Measurements from ENCODE around the gene MAD1L1.

The MAD1L1 gene

GRCh38 chr7:2052657-2053048, 180.1 kb downstream of the MAD1L1 start (continued):
- TF ChIP-seq, protein P1, sequence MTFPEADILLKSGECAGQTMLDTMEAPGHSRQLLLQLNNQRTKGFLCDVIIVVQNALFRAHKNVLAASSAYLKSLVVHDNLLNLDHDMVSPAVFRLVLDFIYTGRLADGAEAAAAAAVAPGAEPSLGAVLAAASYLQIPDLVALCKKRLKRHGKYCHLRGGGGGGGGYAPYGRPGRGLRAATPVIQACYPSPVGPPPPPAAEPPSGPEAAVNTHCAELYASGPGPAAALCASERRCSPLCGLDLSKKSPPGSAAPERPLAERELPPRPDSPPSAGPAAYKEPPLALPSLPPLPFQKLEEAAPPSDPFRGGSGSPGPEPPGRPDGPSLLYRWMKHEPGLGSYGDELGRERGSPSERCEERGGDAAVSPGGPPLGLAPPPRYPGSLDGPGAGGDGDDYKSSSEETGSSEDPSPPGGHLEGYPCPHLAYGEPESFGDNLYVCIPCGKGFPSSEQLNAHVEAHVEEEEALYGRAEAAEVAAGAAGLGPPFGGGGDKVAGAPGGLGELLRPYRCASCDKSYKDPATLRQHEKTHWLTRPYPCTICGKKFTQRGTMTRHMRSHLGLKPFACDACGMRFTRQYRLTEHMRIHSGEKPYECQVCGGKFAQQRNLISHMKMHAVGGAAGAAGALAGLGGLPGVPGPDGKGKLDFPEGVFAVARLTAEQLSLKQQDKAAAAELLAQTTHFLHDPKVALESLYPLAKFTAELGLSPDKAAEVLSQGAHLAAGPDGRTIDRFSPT (tag by site-specific recombination; IDR thresholded peaks at IDR 0.05), result no peak
- no peak for TF ChIP-seq PRDM1 (tag by site-specific recombination; IDR thresholded peaks at IDR 0.05)

DNA sequence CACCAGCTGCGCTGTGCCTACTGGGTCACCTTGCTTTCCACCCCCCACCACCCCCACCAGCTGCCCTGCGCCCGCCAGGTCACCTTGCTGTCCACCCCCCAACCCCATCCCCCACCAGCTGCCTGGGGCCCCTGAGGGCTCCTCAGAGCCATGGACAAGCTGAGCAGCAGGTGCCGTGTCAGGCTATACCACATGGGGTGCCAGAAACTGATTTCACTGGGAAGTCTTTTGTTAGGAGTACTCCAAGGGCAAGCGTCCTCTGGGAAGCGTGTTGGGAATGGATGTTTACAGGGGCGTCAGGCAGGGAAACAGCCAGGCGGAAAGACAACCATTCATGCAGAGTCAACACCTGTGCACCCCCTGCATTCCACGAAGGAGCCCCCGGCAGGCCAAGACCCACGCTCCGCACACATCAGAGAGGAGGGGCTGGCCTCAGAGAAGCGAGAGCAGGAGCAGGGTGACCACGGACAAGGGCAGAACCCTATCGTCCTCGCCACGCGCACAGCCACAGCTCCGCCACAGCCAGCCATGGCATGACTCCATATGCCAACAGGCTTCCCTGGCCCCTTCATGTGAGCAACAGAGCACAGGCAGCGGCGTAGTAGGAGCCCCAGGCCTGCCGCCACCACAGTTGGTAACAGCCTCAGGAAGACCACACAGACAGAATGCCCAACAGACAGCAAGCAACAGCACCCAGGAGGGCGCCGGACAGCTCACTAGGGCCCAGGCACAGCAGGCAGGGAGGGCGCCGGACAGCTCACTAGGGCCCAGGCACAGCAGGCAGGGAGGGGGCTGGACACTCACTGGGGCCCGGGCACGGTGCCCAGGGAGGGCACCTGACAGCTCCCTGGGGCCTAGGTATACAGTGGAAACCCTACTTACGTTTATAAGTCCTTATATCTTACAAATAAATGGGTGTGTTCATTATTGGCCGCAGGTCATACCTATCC, 180.8 kb downstream of the MAD1L1 start:
- ChIA-PET POLR2A (no interaction called here), CTCF (interaction anchor here (0.6 kb wide), 1 partner anchor 35 kb away, joined by 3 read pairs; no protein-coding TSS in a partner anchor)
- H3K36me3 ChIP-seq (ENCODE audit: control insufficient read depth in 2 of 2, insufficient read depth in 1 of 2, low read length in 2 of 2), result peaks cover 0 to 5% of the 10 kb centered on the region in 2 experiments; a peak in 1 of 3 replicates
- no peak overlapping the region for H3K4me3 ChIP-seq (ENCODE audit: low read depth, low read length)
- no peak overlapping the region for H3K27ac ChIP-seq (ENCODE audit: extremely low read depth, low read depth, low read length)
- TF ChIP-seq KLF8 (tag by site-specific recombination; IDR thresholded peaks at IDR 0.05) (no peak), ZIC2 (tag by site-specific recombination; IDR thresholded peaks at IDR 0.05) (peak; percentile 25), KLF10 (tag by site-specific recombination; IDR thresholded peaks at IDR 0.05) (no peak)
- no peaks in the 10 kb centered on the region for H3K9me3 ChIP-seq (ENCODE audit: control insufficient read depth, insufficient read depth, low read depth, low read length)
- no peaks in the 10 kb centered on the region for H3K4me1 ChIP-seq (ENCODE audit: control insufficient read depth, insufficient read depth, low read length)

GRCh38 chr7:2050511-2050866, 182.3 kb downstream of the MAD1L1 start:
- H3K9me3 ChIP-seq (ENCODE audit: control insufficient read depth, insufficient read depth, low read depth, low read length), result no peaks in the 10 kb centered on the region
- peaks cover 0 to 5% of the 10 kb centered on the region in 2 experiments; a peak in 1 of 3 replicates for H3K36me3 ChIP-seq (ENCODE audit: control insufficient read depth in 2 of 2, insufficient read depth in 1 of 2, low read length in 2 of 2)
- TF ChIP-seq ZNF248 (tag by site-specific recombination; IDR thresholded peaks at IDR 0.05) (no peak), PRDM1 (tag by site-specific recombination; IDR thresholded peaks at IDR 0.05) (no peak), ZNF184 (tag by site-specific recombination; IDR thresholded peaks at IDR 0.05) (no peak)
- H3K27ac ChIP-seq (ENCODE audit: extremely low read depth, low read depth, low read length), result no peak overlapping the region
- no peak overlapping the region for H3K4me3 ChIP-seq (ENCODE audit: low read depth, low read length)
- no peaks in the 10 kb centered on the region for H3K4me1 ChIP-seq (ENCODE audit: control insufficient read depth, insufficient read depth, low read length)
- CTCF ChIA-PET, result no interaction called here
- POLR2A ChIA-PET, result no interaction called here

DNA sequence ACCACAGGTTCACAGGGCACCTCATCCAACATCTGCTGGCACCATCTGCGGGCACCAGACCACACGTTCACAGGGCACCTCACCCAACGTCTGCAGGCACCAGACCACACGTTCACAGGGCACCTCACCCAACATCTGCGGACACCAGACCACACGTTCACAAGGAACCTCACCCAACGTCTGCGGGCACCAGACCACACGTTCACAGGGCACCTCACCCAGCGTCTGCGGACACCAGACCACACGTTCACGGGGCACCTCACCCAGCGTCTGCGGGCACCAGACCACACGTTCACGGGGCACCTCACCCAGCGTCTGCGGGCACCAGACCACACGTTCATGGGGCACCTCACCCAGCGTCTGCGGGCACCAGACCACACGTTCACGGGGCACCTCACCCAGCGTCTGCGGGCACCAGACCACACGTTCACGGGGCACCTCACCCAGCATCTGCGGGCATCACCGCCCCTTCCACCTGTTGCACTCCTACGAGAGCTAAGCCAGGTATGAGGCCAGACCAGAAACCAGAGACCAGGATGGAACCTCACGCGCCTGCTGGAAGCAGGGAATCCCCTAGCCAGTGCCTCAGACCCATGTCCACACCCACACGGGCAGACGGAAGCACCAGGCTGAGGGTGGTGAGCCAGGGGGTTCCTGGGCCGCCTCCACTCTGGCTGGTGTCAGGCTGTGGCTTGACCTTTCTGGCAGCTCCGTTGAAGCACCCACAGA, 182.8 kb downstream of the MAD1L1 start:
- H3K4me1 ChIP-seq (ENCODE audit: control insufficient read depth, insufficient read depth, low read length), result no peaks in the 10 kb centered on the region
- H3K9me3 ChIP-seq (ENCODE audit: control insufficient read depth, insufficient read depth, low read depth, low read length), result no peaks in the 10 kb centered on the region
- no peak overlapping the region for H3K4me3 ChIP-seq (ENCODE audit: low read depth, low read length)
- ChIA-PET CTCF (no interaction called here), POLR2A (no interaction called here)
- peaks cover 0 to 3% of the 10 kb centered on the region in 2 experiments; a peak in 1 of 3 replicates for H3K36me3 ChIP-seq (ENCODE audit: control insufficient read depth in 2 of 2, insufficient read depth in 1 of 2, low read length in 2 of 2)
- H3K27ac ChIP-seq (ENCODE audit: extremely low read depth, low read depth, low read length), result no peak overlapping the region
- TF ChIP-seq ZNF580 (tag by site-specific recombination; IDR thresholded peaks at IDR 0.05), result no peak
- no peak for TF ChIP-seq HOXC10 (CRISPR knock-in tag; IDR thresholded peaks at IDR 0.05)
- TF ChIP-seq WT1 (tag by site-specific recombination; IDR thresholded peaks at IDR 0.05), result no peak
- TF ChIP-seq, protein P1 (tag by site-specific recombination; IDR thresholded peaks at IDR 0.05), result 0 out of 2 replicates have a peak, but pooled peaks have one; percentile 2
- no peak for TF ChIP-seq ZNF350 (tag by site-specific recombination; IDR thresholded peaks at IDR 0.05)
- TF ChIP-seq, protein P2, sequence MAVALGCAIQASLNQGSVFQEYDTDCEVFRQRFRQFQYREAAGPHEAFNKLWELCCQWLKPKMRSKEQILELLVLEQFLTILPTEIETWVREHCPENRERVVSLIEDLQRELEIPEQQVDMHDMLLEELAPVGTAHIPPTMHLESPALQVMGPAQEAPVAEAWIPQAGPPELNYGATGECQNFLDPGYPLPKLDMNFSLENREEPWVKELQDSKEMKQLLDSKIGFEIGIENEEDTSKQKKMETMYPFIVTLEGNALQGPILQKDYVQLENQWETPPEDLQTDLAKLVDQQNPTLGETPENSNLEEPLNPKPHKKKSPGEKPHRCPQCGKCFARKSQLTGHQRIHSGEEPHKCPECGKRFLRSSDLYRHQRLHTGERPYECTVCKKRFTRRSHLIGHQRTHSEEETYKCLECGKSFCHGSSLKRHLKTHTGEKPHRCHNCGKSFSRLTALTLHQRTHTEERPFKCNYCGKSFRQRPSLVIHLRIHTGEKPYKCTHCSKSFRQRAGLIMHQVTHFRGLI (tag by site-specific recombination; IDR thresholded peaks at IDR 0.05), result no peak
- TF ChIP-seq ZNF354C (tag by site-specific recombination; IDR thresholded peaks at IDR 0.05; ENCODE audit: borderline replicate concordance, low read depth), result no peak
- TF ChIP-seq SCRT2 (tag by site-specific recombination; IDR thresholded peaks at IDR 0.05), result peak; percentile 42; the same call in 1 of the 2 replicates
- TF ChIP-seq ZNF114 (tag by site-specific recombination; IDR thresholded peaks at IDR 0.05), result no peak

Data from HEK293 (cell line).